Ammon's horn (tissue), 1 donor: ENCODE measurements around the gene VAX1.
"Not testable (repeated sequence)": the region's sequence is repeated elsewhere in the genome, so short reads cannot be mapped to it uniquely, and the experiment has no call there.

Experiments
- DNase-seq: peaks from one replicate; pipeline ENCODE4 v3.0.0-alpha.2; 2016; ENCODE audit warnings: low spot score

VAX1 gene

GRCh38 chr10:117137911-117138642, at the start of gene VAX1:
Gene VAX1, minus strand, starts transcription at chr10:117138270. Its CDS starts 214 bp downstream, at chr10:117138056.
- no peak for DNase-seq

DNA sequence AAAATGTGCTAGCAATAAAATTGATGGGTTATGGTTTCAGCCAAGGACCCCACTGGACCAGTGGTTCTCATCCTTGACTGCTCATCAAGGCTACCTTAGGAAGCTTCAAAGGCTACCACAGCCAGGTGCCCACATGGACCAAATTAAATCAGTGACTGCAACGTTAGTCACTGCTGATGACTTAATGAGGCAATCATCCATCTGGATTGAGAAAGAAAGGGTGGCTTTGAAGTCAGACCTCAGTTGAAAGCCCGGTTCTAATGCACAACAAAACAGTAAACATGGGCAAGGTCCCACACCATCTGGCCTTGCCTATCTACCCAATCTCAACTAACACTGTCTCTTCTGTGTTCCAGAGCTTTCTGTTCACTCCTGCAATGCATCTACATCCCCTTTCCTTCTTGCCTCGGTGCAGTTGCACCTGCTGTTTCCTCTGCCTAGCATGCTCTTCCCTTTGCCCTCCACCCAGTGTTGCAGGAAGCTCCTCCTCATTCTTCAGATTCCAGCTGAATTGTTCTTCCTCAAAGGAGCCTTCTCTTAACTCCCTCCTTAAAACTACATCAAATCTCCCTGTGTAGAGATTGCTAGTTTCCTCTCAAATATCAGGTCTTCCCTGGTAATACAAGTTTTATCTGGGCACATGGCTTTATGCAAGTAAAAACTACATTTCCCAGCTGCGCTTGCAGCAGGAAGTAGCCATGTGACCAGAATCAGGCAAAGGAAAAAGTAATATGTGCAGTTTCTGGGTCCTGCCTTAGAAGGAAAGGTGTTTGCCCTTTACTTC, 49.0 kb upstream of the VAX1 start:
- DNase-seq = no peak

GRCh38 chr10:117185817-117186216, 47.7 kb upstream of the VAX1 start:
- DNase-seq = not testable (repeated sequence)

DNA sequence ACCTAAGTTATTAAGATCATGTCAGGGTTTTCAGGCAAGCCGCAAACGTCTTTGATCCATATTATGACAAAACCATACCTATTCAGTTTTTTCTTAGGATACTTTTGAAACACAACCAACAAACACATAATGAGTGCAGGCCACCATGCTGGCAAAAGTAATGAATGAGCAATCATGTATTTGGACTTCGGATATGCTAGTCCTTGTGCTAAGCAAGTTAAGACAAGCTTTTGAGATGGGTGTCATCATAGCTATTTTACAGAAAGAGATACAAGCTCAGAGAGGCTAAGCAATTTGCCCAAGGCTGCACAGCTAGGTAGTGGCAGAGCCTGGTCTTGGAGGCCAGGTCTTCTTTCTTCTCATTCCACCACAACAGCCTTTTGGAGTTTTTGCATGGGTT, 46.8 kb upstream of the VAX1 start:
- no peak for DNase-seq

GRCh38 chr10:117184296-117184695, 46.2 kb upstream of the VAX1 start:
- DNase-seq = no peak

- no peak for DNase-seq
Observed at GRCh38 chr10:117178190-117178589, 40.1 kb upstream of the VAX1 start.

GRCh38 chr10:117175901-117176534, 37.9 kb upstream of the VAX1 start:
- peak; percentile 88 for DNase-seq

DNA sequence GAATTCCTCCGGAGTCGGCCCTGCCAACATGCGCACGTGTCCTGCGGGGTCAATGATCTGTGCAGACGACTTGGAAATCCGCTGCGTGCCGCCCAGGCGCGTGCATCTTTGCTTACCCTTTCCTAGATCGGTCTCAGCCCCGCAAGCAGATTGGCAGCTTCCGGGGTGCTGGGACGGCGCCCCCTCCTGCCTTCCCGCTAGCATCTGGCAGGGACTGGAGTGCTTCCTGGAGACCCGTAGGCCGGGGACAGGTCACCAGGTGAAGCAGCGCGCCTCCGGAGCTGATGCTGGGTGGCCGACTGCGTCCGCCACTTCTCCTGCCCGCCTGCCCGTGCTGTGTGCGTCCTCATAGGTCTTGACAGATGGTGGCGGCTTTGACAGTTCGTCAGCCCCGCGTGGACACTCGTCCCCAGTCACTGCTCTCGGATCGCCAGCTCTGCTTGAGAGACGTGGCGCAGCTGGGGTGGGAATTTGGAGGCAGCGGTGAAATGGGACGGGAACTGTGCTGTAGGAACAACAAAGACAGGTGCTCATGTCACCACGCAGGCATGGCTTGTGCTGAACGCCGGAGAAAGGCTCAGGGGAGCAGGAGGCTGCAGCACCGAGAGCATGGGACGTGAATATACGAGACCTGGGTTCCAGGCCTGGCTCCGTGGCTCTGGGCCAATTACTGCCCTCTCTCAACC, 37.3 kb upstream of the VAX1 start:
- no peak for DNase-seq

- DNase-seq = peak; percentile 86
Observed at GRCh38 chr10:117174439-117175214, 36.6 kb upstream of the VAX1 start.

GRCh38 chr10:117170244-117170643, 32.2 kb upstream of the VAX1 start:
- no peak for DNase-seq

DNA sequence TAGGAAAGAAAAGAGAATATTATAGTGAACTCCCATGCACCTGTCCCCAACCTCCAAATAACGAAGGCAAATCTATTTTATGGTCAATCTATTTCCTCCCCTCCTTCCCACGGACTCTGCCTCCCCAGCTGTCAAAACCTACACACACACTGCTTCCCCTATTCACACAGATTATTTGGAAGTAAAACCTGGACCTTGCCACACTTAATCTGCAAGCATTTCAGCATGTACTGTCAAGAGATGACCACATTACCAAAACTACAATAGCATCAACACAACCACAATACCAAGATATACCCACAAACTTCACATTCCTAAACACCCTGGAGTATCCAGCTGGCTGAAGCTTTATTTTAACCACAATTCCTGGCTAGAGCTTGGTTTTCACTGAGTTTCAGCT, 31.4 kb upstream of the VAX1 start:
- no peak for DNase-seq

- DNase-seq = no peak
Observed at GRCh38 chr10:117168729-117169128, 30.7 kb upstream of the VAX1 start.

DNA sequence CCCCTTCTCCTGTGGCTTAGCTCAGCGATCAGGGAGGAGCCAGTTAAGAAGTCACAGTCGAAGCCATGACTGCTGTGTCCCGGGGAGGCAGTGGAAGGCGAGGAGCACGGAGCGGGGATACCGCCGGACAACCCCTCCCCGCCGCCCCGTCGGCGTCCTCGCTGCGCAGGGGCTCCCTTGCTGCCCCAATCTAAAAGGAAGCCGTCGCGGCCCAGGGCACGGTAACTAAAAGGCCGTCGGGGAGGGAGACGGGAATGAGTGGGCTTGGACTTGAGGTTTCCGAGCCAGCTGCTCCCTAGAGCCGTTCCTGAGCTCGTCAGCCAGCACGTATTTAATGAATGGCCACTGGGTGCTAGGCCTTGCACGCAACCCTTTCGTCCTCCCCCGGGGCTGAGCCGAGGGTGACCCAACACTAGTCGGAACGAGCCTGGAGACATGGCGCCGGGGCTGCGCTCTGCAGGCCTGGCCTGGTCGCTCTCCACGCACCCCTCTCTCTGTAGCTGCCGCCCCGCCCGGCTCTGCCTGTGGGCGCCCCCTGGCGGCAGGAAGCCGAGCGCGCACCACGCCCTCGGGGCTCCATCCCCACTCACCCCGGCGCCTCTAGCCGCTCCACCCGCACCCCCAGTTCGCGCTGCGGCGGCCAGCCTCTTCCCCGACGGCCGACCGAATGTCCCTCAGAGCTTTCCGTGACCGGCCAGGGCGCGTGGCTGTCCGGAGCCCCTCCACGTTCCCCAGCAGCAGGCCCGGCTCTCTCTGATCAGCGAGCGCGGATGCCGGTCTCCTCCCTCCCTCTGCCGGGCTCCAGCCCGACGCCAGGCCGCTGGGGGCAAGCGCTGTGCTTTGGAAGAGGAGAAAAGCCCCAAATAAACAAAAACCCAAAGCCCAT, 30.0 kb upstream of the VAX1 start:
- DNase-seq = peak; percentile 73

DNA sequence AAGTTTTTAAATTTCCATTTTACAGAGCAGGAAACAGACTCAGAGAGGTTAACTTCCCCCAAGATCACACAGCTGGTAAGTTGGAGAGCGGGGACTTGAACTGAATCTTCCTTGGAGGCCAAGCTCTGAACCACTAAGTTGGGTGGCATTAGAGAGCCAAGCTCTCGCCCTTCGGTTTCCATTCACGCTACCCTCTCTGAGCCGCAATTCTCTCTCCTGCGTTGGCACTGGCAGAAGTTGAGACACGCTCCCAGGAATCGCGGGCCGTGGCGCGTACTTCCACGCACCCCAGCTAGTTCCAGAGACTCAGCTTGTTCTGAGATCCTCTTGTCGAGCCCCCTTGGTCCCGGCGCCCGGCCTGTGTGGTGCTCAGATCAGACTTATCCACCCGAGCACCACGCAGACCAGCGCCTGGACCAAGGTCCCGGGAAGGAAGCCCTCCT, 29.3 kb upstream of the VAX1 start:
- no peak for DNase-seq

GRCh38 chr10:117166418-117167345, 28.6 kb upstream of the VAX1 start:
- DNase-seq = no peak

DNA sequence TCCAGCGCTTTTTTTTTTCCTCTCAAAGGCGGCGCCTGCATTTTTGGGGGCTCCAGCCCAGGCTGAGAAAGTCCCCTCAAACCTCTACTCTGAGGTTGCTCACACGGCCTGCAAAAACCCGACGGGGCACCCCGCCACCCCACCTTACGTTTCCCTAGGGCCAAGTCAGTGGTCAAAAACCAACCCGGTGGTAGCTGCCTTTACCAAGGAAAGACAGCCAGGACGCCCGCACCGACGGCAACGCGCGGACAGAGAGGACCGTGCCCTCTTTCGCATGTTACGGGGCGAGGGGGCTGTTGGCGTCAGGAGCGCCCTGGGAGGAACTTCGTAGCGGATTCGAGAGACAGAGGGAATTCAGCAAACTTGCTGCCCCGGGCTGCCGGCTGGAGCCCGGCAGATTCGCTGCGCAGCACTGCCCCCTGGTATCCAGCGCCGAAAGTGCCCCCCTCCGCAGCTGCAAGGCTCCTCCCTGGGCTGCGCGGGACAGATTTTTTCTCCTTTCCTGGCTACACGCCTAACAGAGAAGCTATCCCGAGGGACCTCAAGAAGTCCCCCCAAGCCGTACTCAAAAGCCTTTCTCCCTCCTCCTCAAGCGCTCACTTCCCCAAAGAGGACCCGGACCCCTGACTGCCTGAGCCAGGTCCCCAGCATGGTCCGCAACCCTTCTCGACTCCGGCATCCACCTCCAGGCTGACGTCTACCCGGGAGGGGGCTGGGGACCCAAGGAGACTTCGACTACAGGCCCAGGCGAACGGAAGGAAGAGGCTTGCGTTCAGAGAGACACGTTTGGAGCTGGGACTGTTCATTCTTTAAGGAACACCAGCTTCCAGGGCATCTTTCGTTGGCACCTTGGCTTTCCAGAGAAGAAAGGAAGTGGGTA, 27.7 kb upstream of the VAX1 start:
- DNase-seq = peak; percentile 55

GRCh38 chr10:117164592-117165537, 26.8 kb upstream of the VAX1 start:
- DNase-seq = no peak
